DMS 273 (cell line): Measurements from ENCODE around the gene NFE2L1.

Source experiments
- DNase-seq: peaks from one replicate; lab custom pipeline; 2025; ENCODE audit not compliant: unreplicated experiment; lab: John Stamatoyannopoulos, UW

Gene NFE2L1

GRCh38 chr17:48106802-48107136, 58.6 kb downstream of the NFE2L1 start:
- no peak for DNase-seq

DNA sequence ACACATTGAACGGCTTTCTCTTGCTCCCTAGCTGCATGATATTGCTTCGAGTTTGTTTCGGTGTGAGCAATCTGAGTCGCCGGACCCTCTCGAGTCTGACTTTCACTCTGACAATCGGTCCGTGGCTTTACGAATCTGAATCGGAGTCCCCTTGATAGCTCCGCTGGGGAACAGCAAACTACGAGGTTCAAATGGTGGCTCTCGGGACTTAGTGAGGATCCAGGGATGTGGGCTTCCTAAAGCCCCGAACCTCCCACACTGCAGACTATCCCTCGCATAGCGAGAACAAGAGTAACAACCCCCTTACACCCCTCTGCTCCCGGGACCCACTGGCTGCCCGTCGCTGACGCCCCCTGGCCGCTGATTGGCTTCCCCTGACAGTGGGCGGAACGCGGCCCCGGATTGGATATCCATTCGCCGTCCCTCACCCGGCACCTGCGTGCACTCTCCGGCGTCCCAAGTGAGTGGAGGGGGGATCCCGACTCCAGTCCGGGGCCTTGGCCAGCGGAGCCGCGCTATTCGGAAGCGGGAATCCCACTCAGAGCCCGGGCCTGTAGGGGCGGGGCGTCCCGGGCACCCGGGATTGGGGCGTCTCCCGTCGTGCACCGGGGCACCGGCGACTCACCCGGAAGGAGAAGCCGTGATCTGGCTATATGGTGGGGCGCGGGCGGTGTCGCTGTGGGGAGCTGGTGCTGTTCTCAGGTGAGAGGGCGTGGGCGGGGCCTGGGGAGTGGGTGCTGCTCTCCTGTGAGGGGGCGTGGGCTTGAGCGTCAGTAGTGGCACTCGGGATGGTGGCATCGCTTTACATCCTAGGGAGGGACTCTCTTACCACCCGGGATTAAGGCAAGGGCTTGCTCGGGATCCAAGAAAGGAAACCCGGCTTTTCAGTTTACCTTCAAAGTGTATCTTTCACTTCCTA, 59.2 kb downstream of the NFE2L1 start, which contains the start of gene SNX11:
TSS of gene SNX11 (plus strand) at position 630 of the 919 bp plus-strand sequence. CDS start 4,278 bp downstream, outside the sequence.
- peak; percentile 96 for DNase-seq

GRCh38 chr17:48110761-48111160, 62.6 kb downstream of the NFE2L1 start:
- DNase-seq, result no peak
